HG02981 (cell line): Measurements from ENCODE around the gene KPNA1.

ENCODE experiments used
- ATAC-seq: cut with Tn5 transposase; IDR thresholded peaks from one replicate; pipeline ENCODE4 v1.9.1; 2021; ENCODE audit warnings: mild to moderate bottlenecking, moderate library complexity; ENCODE audit not compliant: unreplicated experiment

Gene KPNA1

DNA sequence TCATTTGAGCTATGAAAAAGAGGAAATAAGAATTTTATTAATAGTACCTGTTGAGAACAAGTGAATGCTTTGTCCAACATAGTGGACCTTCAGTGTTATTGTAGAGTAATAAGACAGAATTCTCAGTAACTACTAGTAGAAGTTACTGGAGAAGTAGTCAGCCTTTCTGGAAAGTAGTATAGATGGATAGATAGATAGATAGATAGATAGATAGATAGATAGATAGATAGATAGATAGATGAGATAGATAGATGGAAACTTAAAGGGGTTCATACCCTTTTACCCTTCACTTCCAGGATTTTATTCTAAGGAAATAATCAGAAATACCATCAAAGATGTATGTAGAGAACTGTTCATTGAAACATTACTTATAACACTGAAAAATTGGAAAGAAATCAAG, 125.5 kb downstream of the KPNA1 start:
- no peak for ATAC-seq

DNA sequence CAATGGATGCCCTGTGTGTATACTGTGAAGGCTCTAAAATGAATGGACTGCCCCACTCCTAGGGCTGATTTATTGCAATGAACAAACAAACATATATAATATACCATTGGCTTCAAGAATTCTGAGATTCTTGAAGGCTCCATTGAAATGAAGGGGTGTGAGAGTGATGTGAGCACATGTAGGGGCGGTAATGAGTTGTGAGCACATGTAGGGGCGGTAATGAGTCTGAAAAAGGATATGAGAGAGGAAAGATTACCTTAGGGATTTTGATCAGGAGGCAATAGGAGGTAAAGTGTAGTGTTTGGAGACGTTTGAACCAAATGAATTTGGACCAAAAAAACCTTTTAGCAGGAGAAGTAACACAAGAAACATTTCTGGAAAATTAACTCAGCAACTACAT, 127.0 kb downstream of the KPNA1 start:
- no peak for ATAC-seq

DNA sequence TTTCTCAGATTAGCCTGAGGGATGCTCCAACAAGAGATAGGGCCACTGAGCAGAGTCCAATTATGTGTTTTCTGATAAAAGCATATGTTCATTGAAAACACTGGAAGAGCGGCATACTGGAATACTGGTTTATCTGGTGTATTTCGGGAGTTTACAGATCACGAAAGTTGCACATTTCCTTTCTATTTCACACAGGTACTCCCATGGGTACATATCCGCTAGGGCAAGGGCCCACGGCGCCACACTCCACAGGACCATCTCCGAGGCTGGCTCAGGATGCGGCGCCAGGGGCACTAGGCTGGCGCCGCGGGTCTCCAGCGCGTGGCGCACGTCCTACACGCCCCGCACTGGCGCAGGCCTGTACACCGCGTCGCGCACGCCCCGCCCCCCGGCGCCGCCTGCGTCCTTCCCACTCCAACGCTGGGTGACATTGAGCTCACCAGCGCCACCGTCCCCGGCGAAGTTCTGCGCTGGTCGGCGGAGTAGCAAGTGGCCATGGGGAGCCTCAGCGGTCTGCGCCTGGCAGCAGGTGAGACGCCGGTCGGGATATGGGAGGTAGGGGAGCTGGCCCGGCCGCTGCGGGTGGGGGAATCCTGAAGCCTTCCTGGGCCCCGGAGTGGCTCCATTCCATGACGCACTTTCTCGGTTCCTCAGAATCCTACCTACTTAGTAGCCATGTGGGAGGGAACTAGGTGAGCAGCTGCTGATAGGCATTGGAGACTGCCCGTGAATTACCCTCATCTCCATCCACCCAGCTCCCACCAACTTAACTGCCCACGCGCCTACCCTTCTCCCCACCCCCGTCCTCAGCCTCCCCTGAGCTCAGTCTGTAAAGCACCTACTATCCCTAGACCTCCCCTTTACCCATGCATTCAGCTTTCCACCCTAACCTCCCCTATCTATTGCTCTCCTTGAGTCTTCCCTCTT, 130.7 kb downstream of the KPNA1 start, which contains the start of gene FAM162A:
FAM162A (plus strand) TSS at position 412 of the 927 bp plus-strand sequence; CDS start at position 496, 84 bp downstream.
- peak; percentile 94 for ATAC-seq

DNA sequence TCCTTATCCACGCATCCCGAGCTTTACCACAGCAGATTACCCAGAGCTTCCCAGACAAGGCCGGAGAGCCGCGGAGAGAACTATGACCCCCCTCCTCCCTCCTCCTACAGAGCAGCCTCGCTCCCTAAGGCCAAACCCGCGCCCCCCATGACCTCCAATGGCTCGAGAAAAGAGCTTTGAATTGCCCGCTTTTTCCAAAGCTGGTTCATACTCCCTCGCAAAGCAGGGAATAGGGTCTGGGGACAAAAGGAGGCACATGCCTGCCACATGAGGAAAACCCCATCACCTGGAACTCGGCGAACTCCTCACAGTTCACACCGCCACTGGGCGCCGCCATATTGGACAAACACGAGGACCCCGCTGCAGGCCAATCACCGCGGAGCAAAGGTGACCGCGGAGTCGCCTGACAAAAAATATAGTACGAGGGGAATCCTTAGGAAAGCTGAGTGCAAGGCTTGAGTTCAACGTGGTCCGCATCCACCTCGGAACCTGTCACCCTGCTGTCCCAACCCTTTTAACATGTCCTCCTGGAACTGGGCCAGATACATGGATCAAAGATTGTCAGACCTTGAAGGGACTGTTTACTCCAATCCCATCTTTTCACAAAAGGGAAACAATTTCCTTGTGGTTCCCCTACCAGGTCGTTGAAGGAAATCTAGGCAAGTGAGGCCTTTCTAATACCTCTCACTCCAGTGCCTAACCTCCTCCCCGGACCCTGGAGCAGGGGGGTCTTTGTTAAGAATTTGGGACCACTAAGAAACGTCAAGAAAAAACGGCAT, 131.7 kb downstream of the KPNA1 start, which contains the start of gene MIX23:
MIX23 (minus strand) TSS at position 344 of the 779 bp plus-strand sequence; CDS start at position 337, 7 bp downstream.
- ATAC-seq, result peak; percentile 28

DNA sequence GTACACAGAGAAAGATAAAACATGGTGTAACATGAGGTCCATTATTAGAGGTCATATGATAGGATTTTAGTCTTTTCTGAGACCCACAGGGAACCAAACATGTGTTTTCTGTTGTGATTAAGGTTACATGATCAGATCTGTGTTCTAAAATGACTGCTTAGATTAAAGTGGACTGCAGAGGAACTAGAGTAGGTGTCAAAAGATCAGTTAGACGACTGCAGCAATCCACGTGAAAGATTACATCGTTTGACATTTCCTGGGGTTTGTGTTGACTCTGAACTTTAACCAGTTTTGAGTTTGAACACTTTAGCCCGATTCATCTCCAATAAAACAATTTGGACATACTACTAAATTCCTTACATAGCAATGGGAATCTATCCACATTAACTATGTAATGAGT, 136.8 kb downstream of the KPNA1 start:
- ATAC-seq, result no peak

DNA sequence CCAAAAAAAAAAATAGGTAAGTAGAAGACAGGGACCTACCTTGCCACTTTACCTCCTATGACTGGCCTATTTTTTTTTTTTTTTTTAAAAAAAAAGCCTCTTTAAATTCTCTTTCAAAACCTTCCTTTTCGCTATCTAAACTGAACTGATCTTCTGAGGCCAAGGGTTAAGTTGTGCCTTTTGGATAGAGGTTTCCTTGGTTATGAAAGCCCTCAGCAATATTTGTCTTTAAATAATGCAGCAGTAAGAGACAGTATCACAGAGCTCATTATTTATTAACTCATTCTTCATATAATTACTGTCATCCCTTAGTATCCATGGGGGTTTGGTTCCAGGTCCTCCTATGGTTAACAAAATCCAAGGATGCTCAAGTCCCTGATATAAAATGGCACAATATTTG, 140.7 kb downstream of the KPNA1 start:
- ATAC-seq, result no peak
